Stimulated activated CD8-positive, alpha-beta memory T cell treated with anti-CD3 and anti-CD28 coated beads, Interleukin-2, amount 100 ng/mL, for 48 hours (primary cell): ENCODE measurements around the gene SLC30A4.
A peak's percentile ranks its signal among the peaks of the same experiment; 100 is the strongest.

Source experiments
- DNase-seq, 2 donors: peaks; one replicate each; pipeline ENCODE4 v3.0.0-alpha.2; 2020; ENCODE audit warnings: low read depth in 2 of 2

Gene SLC30A4

GRCh38 chr15:45449916-45450867 lies 72.4 kb downstream of the SLC30A4 start:
- no peak for DNase-seq

DNA sequence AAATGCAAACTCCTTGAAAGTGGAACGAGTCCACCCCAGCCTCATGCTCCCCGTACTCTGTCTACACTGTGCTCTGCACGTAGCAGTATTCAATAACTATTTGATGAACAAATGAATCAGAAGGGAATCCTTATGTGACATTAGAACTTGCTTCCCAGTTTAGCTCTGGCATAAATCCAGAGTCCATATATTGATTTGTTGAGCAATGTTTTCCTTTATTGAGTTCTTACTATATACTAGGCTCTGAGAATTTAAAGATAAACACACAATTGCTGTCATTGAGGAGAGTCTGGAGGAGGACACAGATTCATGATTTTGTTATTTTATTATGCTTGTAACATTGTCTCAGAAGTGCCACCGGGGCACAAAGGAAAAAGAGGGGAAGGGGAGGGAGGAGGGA lies 73.2 kb downstream of the SLC30A4 start:
- DNase-seq, result no peak

DNA sequence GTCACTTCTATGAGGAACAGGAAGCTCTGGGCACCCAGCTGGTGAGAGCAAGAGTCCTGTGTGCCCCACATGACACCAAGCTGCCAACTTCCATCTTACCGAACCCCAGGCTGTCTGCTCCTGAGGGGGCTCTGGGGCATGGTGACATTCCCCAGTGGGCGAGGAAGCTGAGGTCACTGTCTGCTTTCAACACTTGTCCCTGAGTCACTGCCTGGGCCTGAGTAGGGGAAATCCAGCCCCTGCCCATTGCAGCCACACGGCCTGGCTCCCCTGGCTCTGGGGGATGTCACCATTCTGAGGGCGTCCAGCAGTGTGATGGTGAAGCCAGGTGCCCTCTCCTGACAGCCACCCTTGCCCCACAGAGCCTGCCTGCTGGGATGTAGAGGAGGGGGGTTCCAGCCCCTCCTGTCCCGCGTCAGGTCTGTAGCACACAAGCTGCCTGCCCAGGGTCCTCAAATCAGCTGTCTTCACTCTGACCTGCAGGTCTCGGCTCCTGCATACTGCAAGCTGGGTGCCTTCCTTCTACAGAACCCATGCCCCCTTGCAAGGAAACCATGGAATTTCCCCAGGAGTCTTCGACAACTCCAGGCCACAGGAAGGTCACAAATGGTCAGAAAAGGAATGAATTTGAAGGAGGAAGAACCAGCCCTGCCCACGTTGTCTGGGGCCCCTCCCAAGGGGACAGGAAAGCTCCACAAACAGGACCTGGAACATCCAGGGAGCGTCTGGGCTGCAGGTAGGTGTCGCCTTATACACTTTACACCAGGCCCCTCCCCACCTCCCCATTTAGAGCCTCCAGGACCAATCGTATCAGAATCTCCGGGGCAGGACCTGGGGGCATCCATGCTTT lies 74.3 kb downstream of the SLC30A4 start:
- no peak for DNase-seq

GRCh38 chr15:45443645-45444044 lies 78.9 kb downstream of the SLC30A4 start:
- DNase-seq, result no peak

GRCh38 chr15:45442507-45443135 lies 79.9 kb downstream of the SLC30A4 start:
- DNase-seq, result no peak

DNA sequence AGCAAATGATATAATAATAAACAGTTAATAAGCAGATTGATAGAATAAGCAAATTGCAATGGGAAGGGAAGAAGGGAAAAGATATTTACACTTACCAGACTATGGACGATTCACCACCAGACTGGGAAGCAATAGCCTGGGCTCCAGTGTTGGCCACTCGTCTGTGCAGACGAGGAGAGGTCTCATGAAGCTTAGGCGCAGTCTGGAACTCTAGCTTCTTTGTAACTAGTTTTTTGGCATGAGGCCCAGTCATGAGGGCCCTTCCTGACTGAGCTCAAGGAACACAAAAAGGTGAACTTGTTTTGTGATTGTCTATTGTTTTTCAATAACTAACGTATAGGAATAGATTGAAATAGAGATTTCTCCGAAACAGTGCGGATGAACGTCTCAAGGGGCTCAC lies 80.9 kb downstream of the SLC30A4 start:
- no peak for DNase-seq

DNA sequence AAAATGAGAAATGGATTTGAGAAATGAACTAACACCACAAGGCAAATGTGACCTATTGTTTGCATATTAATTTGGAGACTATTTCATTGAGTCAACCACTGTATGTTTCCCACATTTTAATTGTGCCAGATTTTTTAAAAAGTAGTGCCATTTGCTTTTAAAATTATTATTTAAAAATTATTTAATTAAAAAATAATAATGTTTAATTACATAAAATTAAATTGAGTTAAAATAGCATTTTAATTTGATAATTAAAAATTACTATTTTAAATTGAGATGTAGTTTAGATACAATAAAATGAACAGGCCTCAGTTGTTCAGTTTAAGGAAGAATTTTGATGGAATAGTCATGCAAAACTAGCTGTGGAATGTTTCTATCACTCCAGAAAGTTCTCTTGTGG lies 81.5 kb downstream of the SLC30A4 start:
- DNase-seq, result no peak

GRCh38 chr15:45439521-45440260 lies 82.9 kb downstream of the SLC30A4 start:
- no peak for DNase-seq

GRCh38 chr15:45435124-45435903 lies 87.2 kb downstream of the SLC30A4 start:
- DNase-seq, result no peak

GRCh38 chr15:45434078-45434567 lies 88.4 kb downstream of the SLC30A4 start:
- no peak for DNase-seq

GRCh38 chr15:45431511-45431910 lies 91.0 kb downstream of the SLC30A4 start:
- DNase-seq, result no peak

GRCh38 chr15:45429941-45430792 lies 92.4 kb downstream of the SLC30A4 start:
- DNase-seq, result peak; percentile 81 to 82
